Measurements from ENCODE around the gene RASL12.
A peak's percentile ranks its signal among the peaks of the same experiment; 100 is the strongest.
"Not testable (repeated sequence)": the region's sequence is repeated elsewhere in the genome, so short reads cannot be mapped to it uniquely, and the experiment has no call there.

The RASL12 gene

DNA sequence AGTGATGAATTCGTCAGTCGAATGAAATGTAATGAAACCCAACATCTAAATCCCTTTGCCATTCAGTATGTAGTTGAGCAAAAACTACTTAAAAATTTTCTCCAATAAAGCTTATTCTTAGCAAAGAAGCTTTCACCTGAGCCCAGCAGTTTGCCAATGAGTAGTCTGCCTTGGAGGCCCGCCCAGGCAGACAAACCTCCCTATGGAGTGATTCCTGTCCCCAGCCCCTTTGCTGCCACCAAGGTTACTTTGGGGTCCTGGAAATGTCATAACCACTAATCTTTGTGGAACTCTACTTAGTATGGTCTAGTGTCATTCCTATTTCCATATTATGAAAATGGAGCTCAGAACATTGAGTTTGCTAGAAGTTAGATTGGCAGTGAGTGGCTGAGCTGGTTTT is 35.1 kb upstream of the RASL12 start:
- in situ Hi-C loops (cut with MboI; ENCODE audit: low sequenced_read_pairs, unreplicated experiment), result no loop called here
- TF ChIP-seq, protein P1, sequence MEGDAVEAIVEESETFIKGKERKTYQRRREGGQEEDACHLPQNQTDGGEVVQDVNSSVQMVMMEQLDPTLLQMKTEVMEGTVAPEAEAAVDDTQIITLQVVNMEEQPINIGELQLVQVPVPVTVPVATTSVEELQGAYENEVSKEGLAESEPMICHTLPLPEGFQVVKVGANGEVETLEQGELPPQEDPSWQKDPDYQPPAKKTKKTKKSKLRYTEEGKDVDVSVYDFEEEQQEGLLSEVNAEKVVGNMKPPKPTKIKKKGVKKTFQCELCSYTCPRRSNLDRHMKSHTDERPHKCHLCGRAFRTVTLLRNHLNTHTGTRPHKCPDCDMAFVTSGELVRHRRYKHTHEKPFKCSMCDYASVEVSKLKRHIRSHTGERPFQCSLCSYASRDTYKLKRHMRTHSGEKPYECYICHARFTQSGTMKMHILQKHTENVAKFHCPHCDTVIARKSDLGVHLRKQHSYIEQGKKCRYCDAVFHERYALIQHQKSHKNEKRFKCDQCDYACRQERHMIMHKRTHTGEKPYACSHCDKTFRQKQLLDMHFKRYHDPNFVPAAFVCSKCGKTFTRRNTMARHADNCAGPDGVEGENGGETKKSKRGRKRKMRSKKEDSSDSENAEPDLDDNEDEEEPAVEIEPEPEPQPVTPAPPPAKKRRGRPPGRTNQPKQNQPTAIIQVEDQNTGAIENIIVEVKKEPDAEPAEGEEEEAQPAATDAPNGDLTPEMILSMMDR (IDR thresholded peaks at IDR 0.05; ENCODE audit: borderline replicate concordance, control extremely low read depth, extremely low read depth, insufficient read depth, missing control alignments), result no peak
- no peak for DNase-seq (ENCODE audit: low spot score)

DNA sequence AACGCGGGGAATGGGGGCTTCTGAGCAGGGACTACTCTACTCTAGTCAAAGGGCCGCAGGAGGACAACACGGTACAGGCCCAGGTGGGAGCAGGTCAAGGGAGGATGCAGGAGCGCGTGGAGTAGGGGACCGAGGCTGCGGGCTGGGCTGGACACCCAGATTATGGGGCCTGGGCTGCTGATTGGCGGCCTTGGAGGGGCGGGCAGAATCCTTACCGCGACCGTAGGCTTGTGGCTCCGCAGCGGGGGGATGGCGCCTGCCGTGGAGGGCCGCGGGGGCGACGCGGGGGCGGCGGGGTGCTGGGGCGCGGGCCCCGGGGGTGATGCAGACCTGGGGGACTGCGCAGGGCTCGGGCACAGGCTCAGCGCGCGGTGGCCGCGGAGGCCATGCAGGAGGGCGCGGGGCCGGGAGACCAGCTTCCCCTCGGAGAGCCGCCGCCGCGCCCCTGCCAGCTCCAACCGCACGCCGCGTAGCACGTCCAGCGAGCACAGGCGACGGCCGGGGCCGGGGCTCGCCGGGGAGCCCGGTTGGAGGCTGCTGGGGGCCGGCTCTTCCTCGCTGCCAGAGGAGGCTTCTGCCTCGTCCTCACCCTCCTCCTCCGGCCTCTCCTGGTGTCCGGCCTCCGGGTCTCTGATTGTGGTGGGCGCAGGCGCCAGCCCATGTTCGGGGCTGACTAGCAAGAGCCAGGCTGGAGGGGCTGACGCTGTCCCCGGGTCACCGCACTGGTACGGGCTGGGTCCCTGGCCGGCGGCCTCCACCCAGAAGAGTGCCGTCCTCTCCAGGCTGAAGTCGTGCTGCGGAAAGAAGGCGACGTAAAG is 34.3 kb upstream of the RASL12 start:
- TF ChIP-seq, protein P1 (IDR thresholded peaks at IDR 0.05; ENCODE audit: borderline replicate concordance, control extremely low read depth, extremely low read depth, insufficient read depth, missing control alignments), result no peak
- DNase-seq (ENCODE audit: low spot score), result no peak
- in situ Hi-C loops (cut with MboI; ENCODE audit: low sequenced_read_pairs, unreplicated experiment), result no loop called here

DNA sequence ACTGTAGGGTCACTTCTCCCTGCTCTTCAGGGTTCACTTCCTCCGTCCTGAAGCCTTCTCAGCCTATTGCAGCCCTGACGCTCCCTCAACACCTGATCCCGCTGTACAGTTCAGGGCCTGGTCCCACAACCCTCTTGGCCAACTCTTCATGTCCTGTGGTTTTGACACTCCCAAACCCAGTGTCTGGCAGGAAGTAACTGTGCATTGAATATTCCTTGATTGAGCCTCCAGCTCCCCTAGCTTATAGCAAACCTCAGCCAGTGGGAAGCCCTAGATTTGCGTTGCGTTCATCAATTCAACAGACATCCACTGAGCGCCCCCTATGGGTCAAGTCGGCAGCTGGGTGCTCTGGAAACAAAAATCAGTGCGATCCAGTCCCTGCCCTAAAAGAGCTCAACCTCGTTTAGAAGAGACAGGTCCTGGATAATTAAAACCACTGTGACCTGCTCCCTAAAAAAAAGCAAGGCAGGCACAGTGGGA is 33.7 kb upstream of the RASL12 start:
- in situ Hi-C loops (cut with MboI; ENCODE audit: low sequenced_read_pairs, unreplicated experiment), result no loop called here
- TF ChIP-seq, protein P1 (IDR thresholded peaks at IDR 0.05; ENCODE audit: borderline replicate concordance, control extremely low read depth, extremely low read depth, insufficient read depth, missing control alignments), result peak; percentile 43
- peak; percentile 73 for DNase-seq (ENCODE audit: low spot score)

DNA sequence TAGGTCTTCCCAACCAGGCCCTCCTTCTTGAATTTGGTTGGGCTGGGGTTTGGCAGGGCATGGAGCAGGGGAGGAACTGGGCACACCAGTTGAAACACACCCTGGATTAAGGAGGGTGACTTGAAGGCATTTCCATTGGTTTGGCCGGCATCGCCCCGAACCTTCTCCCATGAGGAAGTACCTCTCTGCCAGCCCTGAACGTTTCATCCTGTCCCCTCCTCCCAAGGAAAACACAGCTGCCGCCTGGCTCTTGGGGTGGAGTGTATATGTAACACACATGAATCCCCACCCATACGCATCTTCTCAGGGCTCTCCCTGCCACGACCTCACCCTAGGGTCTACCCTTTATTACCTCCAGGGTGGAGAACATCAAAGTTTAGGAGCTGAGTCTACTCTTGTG is 32.7 kb upstream of the RASL12 start:
- TF ChIP-seq, protein P1 (IDR thresholded peaks at IDR 0.05; ENCODE audit: borderline replicate concordance, control extremely low read depth, extremely low read depth, insufficient read depth, missing control alignments), result no peak

DNA sequence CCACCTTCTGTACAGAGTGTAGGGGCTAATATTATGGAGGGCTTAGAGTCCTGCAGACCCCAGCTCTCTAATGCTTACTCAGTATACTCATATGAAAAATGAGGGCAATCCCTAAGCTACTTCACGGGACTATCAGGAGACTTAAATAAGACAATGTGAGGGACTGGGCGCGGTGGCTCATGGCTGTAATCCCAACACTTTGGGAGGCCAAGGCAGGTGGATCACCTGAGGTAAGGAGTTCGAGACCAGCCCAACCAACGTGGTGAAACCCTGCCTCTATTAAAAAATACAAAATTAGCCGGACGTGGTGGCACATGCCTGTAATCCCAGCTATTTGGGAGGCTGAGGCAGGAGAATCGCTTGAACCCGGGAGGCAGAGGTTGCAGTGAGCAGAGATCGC is 32.0 kb upstream of the RASL12 start:
- in situ Hi-C loops (cut with MboI; ENCODE audit: low sequenced_read_pairs, unreplicated experiment); DNase-seq (ENCODE audit: low spot score): not testable (repeated sequence)

More for the DNA sequence above, 32.7 kb upstream of the RASL12 start:
- DNase-seq (ENCODE audit: low spot score), result no peak
- in situ Hi-C loops (cut with MboI; ENCODE audit: low sequenced_read_pairs, unreplicated experiment), result no loop called here

DNA sequence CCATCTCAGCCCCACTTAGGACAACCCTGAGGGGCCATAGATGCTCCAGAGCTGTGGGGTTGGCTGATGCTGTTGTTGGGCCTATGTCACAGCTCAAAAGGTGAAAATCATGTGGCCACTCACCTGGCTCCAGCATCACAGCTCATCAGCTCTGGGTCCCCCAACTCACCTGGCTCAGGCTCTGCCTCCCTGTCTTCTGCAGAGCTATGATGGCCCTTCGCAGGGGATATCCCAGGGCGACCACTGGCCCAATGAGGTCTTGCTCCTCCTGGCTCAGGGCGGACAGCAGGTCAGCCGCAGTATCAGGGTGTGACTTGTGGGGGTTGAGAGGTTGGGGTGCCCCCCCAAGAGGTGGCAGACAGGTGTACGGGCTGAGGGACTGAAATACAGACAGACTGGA is 31.5 kb upstream of the RASL12 start:
- no peak for DNase-seq (ENCODE audit: low spot score)
- TF ChIP-seq, protein P1 (IDR thresholded peaks at IDR 0.05; ENCODE audit: borderline replicate concordance, control extremely low read depth, extremely low read depth, insufficient read depth, missing control alignments), result no peak
- in situ Hi-C loops (cut with MboI; ENCODE audit: low sequenced_read_pairs, unreplicated experiment), result no loop called here

DNA sequence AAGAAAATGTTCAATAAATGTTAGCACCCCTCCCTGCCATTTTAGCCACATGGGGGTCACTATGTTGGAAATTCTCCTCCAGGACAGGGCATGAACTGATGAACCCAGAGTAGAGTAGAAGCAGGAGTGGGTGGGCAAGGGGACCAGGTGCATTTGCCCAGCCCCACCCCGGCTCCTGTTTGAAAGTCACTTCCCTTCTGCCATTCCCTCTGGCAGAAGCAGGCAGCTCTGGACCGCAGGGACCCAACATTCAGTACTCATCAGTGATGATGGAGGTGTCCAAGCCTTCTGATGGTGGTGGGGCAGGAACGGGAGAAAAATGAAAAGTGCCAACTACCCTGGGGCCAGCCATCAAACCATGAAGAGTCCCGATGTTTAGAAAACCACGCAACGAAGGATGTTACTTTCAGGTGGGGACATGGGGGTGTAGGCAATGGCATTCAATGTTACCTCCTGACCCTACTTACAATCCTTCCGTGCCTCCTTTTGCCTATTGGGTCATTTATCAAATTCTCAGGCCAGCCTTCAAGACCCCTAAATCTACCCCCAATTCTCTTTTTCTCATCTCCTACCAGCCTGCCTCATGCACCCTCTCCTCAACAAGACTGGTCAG is 30.0 kb upstream of the RASL12 start:
- in situ Hi-C loops (cut with MboI; ENCODE audit: low sequenced_read_pairs, unreplicated experiment), result no loop called here
- DNase-seq (ENCODE audit: low spot score), result no peak
- TF ChIP-seq, protein P1 (IDR thresholded peaks at IDR 0.05; ENCODE audit: borderline replicate concordance, control extremely low read depth, extremely low read depth, insufficient read depth, missing control alignments), result no peak

Data from GM13976 (cell line).